SHP77 treated with DMSO at 0.1 percent for 48 hours (cell line): ENCODE measurements around the gene RAB37.

Experiments used
- DNase-seq: peaks from one replicate; lab custom pipeline; 2025; lab: John Stamatoyannopoulos, UW

RAB37 gene

DNA sequence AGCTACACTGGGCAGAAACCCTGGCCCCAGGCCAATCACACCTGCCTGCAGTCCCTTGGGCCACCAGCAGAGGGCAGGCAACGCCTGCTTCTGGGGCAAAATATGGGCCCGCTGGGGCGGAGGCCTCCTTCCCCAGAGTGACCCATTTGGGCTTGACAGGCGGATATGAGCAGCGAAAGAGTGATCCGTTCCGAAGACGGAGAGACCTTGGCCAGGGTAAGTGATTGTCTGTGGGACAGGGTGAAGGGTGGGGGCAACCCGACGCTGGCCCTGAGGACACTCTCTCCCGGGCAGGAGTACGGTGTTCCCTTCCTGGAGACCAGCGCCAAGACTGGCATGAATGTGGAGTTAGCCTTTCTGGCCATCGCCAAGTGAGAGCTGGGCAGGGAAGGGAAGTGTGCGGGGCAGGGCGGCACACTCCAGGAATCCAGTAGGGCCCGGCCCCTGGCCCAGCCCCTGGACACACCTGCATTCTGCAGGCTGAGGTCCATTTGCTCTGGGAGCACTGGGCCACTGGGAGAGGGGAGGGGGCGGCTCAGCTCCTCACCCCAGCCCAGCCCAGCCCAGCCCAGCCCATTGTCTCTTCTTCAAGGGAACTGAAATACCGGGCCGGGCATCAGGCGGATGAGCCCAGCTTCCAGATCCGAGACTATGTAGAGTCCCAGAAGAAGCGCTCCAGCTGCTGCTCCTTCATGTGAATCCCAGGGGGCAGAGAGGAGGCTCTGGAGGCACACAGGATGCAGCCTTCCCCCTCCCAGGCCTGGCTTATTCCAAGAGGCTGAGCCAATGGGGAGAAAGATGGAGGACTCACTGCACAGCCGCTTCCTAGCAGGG, 7.9 kb downstream of the RAB37 start:
- peak; percentile 67 for DNase-seq

DNA sequence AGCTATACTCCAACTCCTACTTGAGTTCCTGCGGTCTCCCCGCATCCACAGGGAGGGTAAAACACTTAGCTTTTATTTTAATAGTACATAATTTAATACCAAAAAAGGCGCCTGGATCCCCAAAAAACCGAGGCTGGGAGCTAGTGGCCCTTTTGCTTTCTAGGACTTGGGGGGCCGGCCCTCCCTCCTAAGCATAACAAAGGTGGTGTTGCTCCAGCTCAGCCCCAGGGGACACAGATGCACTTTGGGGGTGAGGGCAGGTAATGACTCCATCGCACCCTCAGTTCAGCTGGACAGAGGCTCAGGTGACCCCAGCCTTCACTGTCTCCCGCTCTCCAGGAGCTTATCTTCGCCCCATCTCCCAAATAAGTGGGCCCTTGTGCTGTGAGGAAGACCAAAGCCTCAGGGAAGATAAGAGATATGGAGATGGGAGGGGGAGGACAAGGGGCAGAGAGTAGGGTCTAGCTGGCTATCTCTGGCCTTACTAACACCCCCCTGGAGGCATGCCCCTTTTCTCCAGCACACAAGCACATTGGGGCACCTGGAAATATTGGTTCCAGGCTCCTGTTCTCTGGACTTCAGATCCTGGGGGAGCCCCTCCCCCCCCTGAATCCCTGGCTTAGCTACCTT, 8.6 kb downstream of the RAB37 start:
- DNase-seq = no peak

DNA sequence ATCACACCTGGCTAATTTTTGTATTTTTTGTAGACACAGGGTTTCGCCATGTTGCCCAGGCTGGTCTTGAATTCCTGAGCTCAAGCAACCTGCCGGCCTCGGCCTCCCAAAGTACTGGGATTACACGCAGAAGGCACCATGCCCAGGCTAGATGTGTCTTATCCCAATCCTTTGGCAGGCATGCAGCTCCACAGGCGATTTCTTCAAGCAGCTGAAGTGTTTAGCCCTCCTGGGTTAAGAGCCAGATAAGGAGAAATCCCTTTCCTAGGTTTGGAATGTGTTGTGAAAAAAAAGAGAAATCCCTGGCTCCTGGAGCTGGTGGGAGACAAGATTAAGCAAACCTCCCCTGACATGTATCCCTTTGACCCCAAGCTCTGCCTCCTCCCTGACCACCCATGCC, 9.3 kb downstream of the RAB37 start:
- no peak for DNase-seq

DNA sequence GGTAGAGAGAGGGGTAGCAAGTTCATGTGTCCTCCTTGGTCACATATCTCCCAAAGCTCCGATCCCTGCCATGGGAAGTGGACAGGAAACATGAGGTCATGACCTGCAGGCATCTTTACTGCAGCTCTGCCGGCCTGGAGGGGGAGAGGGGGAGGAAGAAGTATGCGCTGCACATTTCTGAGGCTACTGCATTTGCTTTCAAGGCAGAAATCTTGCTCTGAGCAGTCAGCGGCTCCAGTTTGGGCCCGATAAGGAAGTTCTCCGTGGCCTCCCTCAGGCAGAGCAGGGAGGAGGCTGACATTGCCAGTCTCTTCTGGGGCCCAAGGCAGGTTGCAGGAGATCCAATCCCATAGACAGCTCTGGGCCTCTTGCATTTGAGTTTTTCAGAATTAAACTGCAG, 9.9 kb downstream of the RAB37 start:
- DNase-seq = no peak

DNA sequence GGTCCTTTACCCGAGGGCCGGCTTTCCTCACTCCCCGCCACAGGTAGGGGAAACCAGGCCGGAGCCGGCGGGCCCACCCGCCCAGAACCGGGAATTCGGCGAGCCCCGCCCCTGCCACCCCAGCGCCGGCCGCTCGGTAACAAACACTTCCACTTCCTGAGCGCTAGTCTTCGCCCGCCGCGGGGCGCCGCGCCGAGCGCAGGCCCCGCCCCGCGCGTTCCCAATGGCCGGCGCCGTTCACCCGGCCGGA, 11.1 kb downstream of the RAB37 start:
- DNase-seq = no peak

- peak; percentile 89 for DNase-seq
Observed at GRCh38 chr17:74748529-74749278, 11.6 kb downstream of the RAB37 start, which contains the start of gene NHERF1. NHERF1 (plus strand) TSS chr17:74748628; CDS start chr17:74748847, 219 bp downstream.

DNA sequence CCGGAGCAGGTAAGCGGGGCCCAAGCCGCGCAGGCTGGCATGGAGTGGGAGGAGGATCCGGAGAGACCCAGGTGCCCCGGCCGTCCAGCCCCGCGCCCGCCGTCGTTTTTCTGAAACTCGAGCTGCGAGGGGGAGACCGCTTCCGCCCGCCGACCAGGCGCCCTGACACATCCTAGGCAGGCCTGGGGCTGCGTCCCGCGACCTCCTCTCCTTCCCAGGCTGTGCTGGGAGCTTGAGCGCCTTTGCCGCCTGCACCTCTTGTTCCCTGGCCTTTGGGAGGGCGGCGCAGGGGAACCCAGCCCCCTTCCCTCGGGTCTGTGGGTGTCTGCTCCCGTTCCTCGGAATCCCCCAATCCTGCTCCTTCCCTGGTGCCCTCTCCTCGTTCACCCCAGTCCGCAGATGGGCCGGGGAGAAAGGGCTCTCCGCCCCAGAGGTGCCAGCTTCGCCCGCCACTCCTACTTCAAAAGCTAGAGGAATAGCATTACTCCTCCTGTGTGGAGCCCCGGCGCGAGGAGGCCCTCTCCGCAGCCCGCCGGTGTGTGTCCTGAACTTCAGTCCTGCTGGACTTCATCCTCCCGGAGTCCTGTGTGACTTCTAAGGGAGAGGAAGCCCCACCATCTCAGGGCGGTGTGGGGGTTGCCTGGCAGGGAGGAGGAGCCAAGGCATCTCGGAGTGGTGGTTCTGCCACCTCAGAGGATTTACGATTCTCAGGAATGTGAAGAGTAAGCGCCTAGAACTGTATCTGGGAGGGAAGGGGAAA, 12.4 kb downstream of the RAB37 start:
- DNase-seq = no peak

DNA sequence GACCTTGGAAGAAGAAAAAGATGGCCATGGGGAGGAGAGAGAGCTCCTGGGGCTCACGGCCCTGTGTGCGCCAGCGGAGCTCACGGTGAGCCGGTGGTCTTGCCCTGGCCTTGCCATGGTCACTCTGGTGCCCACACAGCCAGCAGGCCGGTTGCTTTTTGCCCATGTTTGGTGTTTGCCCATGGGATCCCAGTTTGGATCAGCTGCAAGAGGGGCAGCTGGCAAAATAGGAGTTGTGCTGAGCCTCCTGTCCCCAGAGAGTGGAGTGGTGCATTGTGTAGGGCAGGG, 12.9 kb downstream of the RAB37 start:
- no peak for DNase-seq

- DNase-seq = no peak
Observed at GRCh38 chr17:74750327-74751069, 13.4 kb downstream of the RAB37 start.

DNA sequence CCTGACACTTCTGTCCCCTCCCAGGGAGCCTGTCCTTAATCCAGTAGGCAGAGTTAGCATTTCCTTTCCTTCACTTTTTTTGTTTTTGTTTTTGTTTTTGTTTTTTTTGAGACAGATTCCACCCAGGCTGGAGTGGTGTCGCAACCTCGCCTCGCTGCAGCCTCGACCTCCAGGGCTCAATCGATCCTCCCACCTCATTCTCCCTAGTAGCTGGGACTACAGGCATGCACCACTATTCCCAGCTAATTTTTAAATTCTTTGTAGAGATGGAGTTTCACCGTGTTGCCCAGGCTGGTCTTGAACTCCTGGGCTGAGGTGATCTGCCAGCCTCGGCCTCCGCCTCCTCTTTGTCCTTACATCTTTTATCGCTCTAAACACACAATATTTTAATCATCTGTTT, 15.4 kb downstream of the RAB37 start:
- DNase-seq = no peak

DNA sequence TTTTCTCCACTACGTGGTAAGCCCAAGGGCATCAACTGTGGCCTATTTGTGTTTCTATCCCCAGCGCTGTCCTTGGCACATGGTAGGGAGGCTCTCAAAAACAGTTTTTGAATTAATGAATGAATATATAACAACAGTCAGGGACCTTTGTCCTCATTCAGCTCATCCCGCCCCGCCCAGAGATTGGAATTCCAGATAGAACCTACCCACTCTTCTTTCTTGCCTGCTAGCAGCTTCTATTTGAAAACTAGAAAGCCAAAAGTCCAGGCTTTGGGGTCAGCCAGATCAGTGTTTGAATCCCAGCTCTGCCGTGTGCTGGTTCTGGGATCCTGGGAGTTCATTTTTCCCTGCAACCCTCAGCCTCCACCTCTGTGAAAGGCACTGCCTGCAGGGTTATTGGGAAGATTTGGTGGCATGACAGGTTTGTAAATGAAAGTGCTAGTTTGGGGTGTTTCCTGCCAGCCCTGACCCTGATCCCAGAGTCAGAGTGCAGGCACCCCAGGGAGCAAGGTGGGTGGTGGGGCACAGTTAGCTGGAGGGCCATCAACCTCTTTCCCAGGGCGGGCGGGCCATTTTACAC, 15.9 kb downstream of the RAB37 start:
- DNase-seq = no peak

GRCh38 chr17:74754832-74755231, 17.8 kb downstream of the RAB37 start:
- DNase-seq = no peak

DNA sequence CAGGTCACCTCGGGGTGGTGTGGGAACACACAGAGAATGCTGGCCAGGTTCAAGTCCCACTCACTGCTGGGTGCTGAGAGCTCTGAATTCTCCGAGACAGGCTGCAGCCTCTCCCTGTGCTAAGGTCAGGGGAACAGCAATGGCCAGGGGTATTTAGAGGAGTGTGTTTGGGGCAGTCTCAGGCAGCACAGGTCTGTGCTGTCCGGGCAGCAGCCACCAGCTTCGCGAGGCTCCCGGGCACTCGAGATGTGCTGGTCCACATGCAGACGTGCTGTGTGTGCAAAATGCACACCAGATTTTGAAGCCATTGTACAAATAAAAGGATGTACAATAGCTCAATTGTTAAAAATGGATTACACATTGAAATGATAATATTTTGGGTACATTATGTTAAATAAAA, 18.5 kb downstream of the RAB37 start:
- no peak for DNase-seq

DNA sequence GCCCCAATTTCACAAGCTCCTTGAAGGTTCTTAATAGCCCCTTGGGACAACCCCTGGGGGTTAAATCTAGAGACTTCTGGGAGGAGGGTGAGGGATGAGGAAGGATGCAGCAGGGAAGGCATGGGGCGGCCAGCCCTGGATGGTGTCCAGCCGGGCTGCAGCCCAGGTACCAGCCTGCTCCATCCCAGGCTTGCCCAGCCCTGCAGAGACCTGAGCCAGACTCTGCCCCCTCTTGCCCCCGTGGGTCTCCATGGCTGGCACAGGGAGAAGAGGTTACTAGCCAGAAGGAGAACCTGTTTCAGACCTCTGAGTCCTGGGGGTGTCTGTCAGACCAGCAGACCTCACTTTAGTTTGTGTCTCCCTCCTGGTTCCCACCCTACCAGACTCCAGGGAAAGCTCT, 19.8 kb downstream of the RAB37 start:
- no peak for DNase-seq

DNA sequence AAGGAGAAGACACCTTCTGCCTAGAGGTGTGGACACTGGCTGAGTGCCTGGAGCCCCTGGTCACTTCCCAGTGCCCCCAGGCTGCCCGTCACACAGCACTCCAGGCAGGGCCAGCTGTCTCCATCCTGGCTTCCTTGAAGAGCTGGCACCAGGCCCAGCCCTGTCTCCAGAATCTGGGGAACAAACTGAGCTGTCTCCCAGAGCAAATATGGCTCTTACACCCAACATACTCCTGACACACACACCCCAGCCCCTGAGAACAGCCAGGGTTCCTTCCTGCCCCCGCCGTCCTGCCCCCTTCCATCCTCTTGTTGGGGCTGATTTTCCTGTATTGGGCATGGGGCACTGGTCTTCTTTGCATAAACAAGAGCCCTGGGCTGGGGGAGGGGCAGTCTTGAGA, 20.4 kb downstream of the RAB37 start:
- no peak for DNase-seq

DNA sequence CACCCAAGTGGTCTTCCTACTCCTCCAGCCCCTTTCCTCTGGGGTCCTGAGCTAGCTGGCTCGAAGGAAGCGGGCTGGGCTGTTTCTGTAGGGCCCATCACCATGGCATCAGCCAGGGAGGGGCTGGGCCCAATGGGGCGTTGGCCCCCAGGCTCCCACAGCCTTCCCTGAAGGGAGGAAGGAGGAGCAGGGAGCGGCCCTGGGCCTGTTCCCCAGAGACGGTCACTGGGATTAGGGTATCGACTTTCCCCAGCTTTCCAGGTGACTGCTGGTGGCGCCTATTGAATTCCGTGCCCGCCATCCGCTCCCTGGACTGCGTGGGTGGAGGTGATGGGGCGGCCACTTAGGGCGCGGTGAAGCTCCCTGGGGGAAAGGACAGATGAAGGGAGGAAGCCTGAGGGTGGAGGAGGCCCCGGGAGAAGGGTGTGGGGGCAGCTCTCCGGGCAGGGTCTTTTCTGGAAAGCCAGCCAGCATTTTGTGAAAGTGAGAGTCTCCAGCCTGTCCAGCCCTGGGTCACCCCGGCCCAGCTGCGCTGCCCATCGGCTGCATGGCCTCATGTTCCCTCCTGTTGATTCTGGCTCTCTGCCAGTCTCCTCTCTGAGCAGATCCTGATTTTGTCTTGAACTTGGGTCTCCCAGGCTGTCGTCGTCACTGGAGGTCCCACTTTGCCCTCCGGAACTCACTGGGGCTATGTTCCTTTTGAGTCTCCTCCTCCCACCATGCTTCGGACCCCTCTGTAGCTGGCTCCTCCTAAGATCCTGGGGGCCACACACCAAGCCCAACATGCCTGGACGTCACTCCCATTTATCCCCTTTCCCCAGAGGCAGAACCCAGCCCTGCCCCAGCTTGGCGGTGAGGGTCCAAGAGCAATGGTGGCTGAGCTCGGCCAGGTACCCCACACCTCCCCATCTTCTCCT, 21.1 kb downstream of the RAB37 start:
- DNase-seq = peak; percentile 22

DNA sequence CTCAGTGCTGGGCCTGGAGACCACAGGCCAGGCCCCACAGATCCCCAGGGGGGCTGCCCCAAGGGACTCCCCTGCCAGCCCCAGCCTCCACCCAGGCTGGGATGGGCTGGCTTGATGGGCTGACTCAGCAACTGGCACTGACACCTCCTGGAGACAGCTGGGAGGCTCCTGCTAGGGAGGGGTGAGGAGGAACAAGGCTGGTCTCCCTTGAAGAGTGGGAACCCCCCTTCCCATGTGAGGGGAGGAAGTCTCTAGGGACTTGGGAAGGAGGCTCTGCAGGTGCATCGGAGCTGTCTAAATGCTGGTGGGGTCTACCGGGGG, 21.8 kb downstream of the RAB37 start:
- DNase-seq = no peak

GRCh38 chr17:74759243-74759801, 22.3 kb downstream of the RAB37 start:
- no peak for DNase-seq

DNA sequence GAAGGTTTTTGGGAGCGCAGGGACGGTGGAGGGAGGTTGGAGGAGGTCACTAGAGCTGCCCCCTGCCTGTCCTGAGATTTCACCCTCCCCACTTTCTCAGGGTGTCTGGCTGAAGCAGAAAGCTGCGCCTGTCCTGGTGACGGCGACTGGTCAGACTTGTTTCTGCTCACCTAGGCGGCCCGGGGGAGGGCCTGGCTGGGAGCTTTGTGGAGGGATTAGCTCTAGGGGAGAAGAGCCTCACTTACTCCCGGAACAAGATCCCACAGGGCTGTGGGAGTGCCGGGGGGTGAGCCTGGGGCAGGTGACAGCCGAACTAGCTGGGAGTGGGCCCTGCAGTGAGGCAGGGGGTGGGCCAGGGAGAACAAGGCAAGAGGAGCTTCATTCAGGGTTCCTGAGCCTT, 22.9 kb downstream of the RAB37 start:
- no peak for DNase-seq

- DNase-seq = no peak
Observed at GRCh38 chr17:74760404-74761105, 23.5 kb downstream of the RAB37 start.
